Measurements from ENCODE around the gene DHX35. TPM values are rescaled to one million over a fixed set of nuclear protein-coding genes. Genes with fewer than 3 reads are reported as not detected.

DHX35 gene
- total RNA-seq, 4 donors from 2014 or later = 4.4 to 14.7 (median 10.8) TPM

GRCh38 chr20:39066471-39067242 is 104.5 kb downstream of the DHX35 start:
- TF ChIP-seq POLR2A (IDR thresholded peaks at IDR 0.05) = no peak
- no peak for TF ChIP-seq CTCF (IDR thresholded peaks at IDR 0.05)
- H3K27me3 ChIP-seq = peaks cover 0 to 40% (median 0%) of the 10 kb centered on the region in 4 donors
- H3K27ac ChIP-seq = no peak overlapping the region

GRCh38 chr20:39067526-39068216 is 105.5 kb downstream of the DHX35 start:
- intact Hi-C loops (cut with DNase I) = no loop called here
- peaks cover 0 to 6% (median 0%) of the 10 kb centered on the region in 3 donors for H3K9me3 ChIP-seq
- H3K27me3 ChIP-seq = peaks cover 0 to 50% (median 0%) of the 10 kb centered on the region in 4 donors
- H3K27ac ChIP-seq = no peak overlapping the region
- H3K4me3 ChIP-seq = no peak overlapping the region
- no peak for TF ChIP-seq CTCF (IDR thresholded peaks at IDR 0.05)
- no peak for TF ChIP-seq POLR2A (IDR thresholded peaks at IDR 0.05)
- H3K4me1 ChIP-seq = no peaks in the 10 kb centered on the region
- 68 to 73% methylated on average over 4 to 5 of the region's 5 CpGs for WGBS, 2 donors
- DNase-seq = no peak
- H3K36me3 ChIP-seq = no peaks in the 10 kb centered on the region

More at GRCh38 chr20:39066471-39067242, 104.5 kb downstream of the DHX35 start:
- Histone ChIP-seq H3K9me3 (peaks cover 0 to 6% (median 0%) of the 10 kb centered on the region in 3 donors), H3K4me3 (no peak overlapping the region), H3K36me3 (no peaks in the 10 kb centered on the region), H3K4me1 (no peaks in the 10 kb centered on the region)
- no peak for DNase-seq
- intact Hi-C loops (cut with DNase I) = no loop called here
- WGBS, 2 donors = 49 to 53% methylated on average over 11 to 14 of the region's 14 CpGs

GRCh38 chr20:39069976-39070375 is 107.8 kb downstream of the DHX35 start:
- Histone ChIP-seq H3K4me3 (no peak overlapping the region), H3K36me3 (no peaks in the 10 kb centered on the region), H3K9me3 (peaks cover 0 to 6% (median 0%) of the 10 kb centered on the region in 3 donors), H3K27me3 (peaks cover 0 to 50% (median 0%) of the 10 kb centered on the region in 4 donors), H3K4me1 (no peaks in the 10 kb centered on the region), H3K27ac (no peak overlapping the region)
- TF ChIP-seq CTCF (IDR thresholded peaks at IDR 0.05) (no peak), POLR2A (IDR thresholded peaks at IDR 0.05) (no peak)
- whole genome bisulfite sequencing, 2 donors = 32 to 37% methylated on average over 4 to 6 of the region's 6 CpGs
- no peak for DNase-seq
- intact Hi-C loops (cut with DNase I) = no loop called here

- peaks cover 0 to 55% (median 0%) of the 10 kb centered on the region in 4 donors for H3K27me3 ChIP-seq
Measured at GRCh38 chr20:39070484-39071231, 108.5 kb downstream of the DHX35 start.

More at GRCh38 chr20:39070484-39071231, 108.5 kb downstream of the DHX35 start:
- intact Hi-C loops (cut with DNase I) = no loop called here
- H3K27ac ChIP-seq = no peak overlapping the region
- no peak overlapping the region for H3K4me3 ChIP-seq
- H3K36me3 ChIP-seq = no peaks in the 10 kb centered on the region
- no peaks in the 10 kb centered on the region for H3K4me1 ChIP-seq
- 59 to 62% methylated on average over 5 of the region's 7 CpGs for WGBS, 2 donors
- TF ChIP-seq CTCF (IDR thresholded peaks at IDR 0.05) (no peak), POLR2A (IDR thresholded peaks at IDR 0.05) (no peak)
- DNase-seq = no peak
- H3K9me3 ChIP-seq = peaks cover 0 to 6% (median 0%) of the 10 kb centered on the region in 3 donors

Measured in esophagus squamous epithelium (tissue), 5 donors.